Activated CD4-positive, alpha-beta T cell treated with anti-CD3 and anti-CD28 coated beads, Interleukin-2, amount 50 U/mL, for 4 hours (primary cell): ENCODE results near the gene NDUFA5.

Experiments
- DNase-seq, 2 experiments: peaks; one replicate each; pipeline ENCODE4 v3.0.0-alpha.2; 2020

Gene NDUFA5

GRCh38 chr7:123557398-123558288 is at the start of gene NDUFA5:
Gene NDUFA5, minus strand, starts transcription at chr7:123557818. Its CDS starts 23 bp downstream, at chr7:123557795.
- peak; percentile 96 to 97 for DNase-seq

DNA sequence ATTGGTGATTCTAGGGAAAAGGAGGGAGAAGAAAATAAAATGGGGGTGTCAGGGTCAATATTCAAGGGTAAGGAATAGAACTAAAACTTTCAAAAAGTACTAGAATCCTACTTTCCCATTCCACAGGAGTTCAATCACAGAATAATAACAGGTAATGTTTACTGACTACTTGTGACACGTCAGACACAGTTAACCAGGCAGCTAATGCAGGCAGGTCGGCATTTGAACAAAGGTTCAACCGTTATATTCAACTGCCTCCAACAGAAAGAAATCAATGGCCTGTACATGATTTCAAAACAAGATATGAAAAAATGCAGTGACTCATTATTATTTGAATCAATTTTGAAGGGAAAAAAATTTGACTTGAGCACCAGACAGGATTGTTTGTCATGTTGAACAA is 47.1 kb upstream of the NDUFA5 start:
- no peak for DNase-seq

- DNase-seq, result no peak
Observed at GRCh38 chr7:123602648-123603047, 45.0 kb upstream of the NDUFA5 start.

GRCh38 chr7:123601530-123601929 is 43.9 kb upstream of the NDUFA5 start, which contains the start of gene ASB15:
Gene ASB15, plus strand, starts transcription at chr7:123601821. Its CDS starts 12,682 bp downstream, at chr7:123614503.
- DNase-seq, result no peak

DNA sequence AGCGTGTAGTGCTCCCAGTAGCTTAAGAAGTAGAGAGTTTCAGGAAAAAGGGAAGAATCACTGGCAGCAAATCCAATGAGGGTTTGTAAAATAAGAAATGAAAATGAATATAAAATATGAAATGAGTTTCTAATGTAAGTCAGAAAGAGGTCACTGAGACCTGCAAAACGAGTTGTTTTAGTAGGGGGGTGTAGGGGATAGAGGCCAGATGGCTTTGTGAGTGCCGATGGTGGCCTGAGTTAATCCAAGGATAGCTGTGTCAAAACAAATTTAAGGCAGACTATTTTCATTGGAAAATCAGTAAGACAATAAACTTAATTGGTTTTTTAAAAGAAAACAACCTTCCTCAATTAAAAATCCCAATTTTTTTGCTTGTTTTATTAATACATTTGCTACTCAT is 43.3 kb upstream of the NDUFA5 start:
- DNase-seq, result no peak

- DNase-seq, result no peak
Observed at GRCh38 chr7:123599766-123600165, 42.1 kb upstream of the NDUFA5 start.

- DNase-seq, result no peak
Observed at GRCh38 chr7:123598657-123599056, 41.0 kb upstream of the NDUFA5 start.

- DNase-seq, result no peak
Observed at GRCh38 chr7:123594813-123595241, 37.2 kb upstream of the NDUFA5 start.

GRCh38 chr7:123588376-123588775 is 30.8 kb upstream of the NDUFA5 start:
- no peak for DNase-seq

DNA sequence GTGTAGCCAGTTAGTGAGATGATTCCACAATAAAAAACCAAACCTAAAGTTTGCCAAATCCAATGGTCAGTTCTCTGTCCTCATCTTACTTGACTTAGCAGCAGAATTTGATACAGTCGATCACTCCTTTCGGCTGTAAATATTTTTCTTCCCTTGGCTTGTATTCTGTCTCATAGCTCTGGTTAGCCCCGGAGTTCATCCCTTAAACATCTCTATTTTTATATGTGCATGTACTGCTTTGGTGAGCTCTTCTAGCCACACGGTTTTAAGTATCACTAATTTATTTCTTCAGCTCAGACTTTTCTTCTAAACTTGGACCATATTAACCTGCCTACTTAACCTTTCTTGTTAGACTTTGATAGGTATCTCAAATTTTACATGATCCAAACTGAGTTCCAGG is 26.2 kb upstream of the NDUFA5 start:
- no peak for DNase-seq

DNA sequence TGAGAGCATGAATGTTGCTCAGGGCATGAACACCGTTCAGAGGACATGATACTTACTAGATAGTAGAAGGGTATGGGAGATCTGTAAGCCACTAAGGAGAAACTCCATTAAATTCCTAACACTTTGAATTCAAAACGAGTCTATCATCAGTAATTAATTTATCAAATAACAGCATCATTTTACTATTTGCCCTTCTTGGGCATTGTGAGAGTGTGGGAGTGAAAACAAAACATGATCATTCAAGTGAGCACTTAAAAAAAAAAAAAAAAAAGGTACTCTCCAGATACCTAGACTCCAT is 23.5 kb upstream of the NDUFA5 start:
- no peak for DNase-seq

DNA sequence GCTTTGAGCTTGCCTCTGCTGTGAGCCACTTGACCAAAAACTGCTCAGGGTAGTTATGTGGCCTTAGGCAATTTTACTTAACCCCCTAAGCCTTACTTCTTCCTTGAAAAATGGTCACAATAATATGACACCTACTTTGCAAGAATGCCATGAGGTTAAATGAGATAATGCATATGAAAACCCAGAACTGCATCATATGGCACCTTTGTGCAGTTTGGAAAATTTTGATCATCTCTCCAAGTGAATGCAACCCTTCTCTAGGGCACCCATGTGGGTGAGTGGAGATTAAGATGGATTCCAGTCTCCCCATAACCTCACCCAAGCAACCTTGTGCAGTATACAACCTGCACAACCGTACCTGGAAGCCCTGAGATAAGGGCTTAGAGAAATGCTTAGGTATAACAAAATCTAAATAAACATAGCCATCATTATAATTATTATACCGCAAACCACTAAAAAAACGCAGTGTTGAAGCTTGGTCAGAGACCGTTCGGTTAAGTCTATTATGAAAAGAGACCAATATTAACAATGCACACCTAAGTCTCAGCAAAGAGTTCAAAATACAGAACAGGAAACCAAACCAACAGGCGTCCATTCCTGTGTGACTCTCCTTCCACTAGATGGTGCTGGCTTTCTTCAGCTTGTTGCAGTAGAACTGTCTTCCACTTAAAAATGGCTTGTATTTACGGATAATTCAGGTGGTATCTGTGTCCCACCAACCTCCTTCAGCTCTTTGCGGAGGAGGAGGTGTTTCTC is 23.0 kb upstream of the NDUFA5 start:
- no peak for DNase-seq

DNA sequence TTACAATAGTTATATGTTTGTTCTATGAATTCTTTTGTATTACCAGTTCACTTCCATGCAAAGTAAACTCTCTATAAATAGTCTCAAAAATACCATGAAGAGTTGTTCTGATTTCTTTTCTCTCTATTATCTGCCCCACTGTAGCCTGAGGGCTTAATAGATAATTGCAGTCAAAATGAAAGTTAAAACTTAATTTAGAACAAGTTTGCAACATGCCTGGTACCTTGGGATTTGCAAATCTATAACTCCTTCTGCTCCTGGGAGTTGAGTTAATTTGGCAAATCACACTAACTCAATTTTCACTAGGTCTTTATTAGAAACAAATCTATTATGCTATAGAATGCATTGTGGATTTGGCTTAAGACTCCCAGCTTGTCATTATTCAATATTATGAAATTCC is 21.8 kb upstream of the NDUFA5 start:
- no peak for DNase-seq

- DNase-seq, result no peak
Observed at GRCh38 chr7:123573896-123574467, 16.4 kb upstream of the NDUFA5 start.

DNA sequence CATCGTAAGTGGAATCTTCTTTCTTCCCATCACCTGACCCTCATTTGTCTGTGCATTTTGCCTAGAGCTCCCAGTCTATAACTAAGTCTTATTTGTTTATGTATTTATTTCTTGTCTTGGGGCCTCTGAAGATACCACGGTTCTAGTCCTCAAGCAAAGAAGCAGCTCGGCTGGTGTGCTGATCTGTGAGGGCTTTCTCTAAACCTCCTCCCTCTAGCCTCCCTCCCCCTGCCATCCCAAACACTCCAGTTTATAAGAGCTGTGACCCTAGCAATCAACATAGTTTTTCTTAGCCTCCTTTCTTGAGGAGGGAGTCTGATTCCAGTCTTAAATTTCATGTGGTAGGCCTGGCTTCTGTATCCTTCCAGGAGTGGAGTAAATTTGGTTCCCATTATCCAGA is 15.7 kb upstream of the NDUFA5 start:
- DNase-seq, result no peak

GRCh38 chr7:123571684-123572083 is 14.1 kb upstream of the NDUFA5 start:
- DNase-seq, result no peak

DNA sequence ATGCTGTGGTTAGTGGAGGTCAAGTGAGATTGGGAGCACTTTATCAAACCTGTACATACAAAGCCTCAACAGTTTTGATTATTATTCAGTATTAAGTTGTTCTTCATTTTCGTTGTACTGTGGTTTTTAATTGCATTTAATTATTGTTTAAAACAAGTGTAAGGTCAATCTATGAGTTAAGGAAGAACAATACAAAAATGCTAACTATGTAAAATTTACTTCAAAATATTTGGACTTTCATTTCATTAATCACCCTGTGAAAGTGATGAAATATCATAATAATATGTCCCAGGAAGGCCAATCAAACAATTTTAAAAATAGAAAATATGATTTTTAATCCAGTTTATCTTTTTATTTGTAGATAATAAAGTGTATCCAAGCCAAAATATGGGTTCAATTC is 13.6 kb upstream of the NDUFA5 start:
- DNase-seq, result no peak

DNA sequence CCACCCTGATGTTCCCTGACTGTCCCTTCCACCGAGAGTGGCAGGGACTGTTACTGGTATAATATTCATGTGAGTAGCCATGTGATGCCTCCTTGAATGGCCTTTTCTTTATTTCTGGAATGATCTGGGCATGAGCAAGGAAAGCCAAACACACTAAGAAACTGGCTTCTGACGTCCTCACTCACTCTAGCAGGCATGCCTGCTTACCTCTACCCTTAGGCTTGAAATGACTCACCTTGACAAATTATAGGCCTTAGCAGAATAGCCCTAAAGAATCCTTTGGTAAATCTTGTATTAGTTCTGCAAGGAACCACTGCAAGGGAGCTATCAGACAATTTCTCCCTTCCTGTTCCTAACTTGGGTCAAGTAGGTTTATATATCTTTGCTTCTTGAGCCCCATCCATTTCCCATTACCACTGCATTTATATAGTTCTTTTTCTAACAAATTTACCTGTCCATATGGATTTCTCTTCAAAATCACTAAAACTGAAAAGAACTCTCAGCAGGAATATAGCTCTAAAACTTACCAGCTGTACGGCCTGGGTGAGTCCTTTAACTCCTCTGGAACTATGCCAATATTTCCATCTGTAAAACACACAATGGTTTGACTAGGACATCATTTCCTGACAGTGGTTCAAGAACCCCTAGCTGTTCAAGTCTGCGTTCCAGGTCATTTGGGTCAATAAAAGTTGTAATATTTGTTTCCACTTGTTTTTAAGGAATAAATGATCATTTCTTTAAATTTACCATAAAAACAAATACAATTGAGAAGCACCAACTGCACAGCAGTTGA is 13.0 kb upstream of the NDUFA5 start:
- DNase-seq, result no peak

GRCh38 chr7:123569352-123570010 is 11.9 kb upstream of the NDUFA5 start:
- no peak for DNase-seq

DNA sequence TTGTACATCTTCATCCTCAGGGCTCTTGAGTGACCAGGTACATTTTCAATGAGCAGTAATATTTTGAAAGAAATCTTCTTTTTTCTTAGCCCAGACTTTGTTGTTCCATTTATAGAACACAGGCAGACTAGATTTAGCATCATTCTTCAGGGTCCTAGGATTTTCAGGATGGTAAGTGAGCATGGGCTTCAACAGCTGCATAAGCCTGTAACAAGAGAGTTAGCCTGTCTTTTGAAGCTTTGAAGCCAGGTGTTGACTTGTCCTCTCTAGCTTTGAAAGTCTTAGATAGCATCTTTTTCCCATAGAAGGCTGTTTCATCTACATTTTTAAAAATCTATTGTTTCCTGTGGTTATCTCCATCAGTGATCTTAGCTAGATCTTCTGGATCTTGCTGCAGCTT is 4.5 kb upstream of the NDUFA5 start:
- DNase-seq, result no peak

DNA sequence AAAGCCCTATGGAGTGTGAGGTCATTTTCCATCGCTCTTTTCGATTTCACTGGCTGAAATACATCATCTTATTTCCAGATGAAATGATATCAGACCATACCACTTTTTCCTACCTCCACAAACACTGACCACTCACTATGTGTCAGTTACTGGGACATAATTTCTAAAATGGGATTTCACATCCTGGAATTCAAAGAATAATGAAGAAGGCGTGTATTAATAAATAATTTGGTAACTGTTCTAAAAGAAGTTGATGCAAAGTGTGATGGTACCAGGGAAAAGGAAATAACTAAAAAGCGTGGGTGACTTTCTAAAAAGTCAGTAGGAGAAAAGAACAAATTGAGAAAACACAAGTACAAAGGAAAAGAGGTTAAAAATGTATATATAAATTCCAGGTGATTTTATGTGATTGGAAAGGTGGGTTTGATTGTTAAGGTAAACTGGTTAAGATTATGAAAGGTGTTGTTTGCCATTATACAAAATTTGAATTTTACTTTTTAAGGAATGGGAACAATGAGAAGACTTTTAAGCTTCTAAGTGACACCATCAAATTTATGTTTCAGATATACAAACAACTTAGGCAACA is 764 bp upstream of the NDUFA5 start:
- DNase-seq, result no peak

GRCh38 chr7:123557016-123557397 is 611 bp downstream of the NDUFA5 start:
- DNase-seq, result no peak
